Motor neuron (in vitro differentiated cells): Measurements from ENCODE around the gene AGAP1. TPM values are rescaled to one million over a fixed set of nuclear protein-coding genes. Genes with fewer than 3 reads are reported as not detected.
A peak's percentile ranks its signal among the peaks of the same experiment; 100 is the strongest.

Source experiments
- ATAC-seq, 8 experiments: fragments of 200-7000 bp; cut with Tn5 transposase; replicated peaks in 6 of 8; 2 replicates each; pipeline ENCODE4 v1.8.0; 2021; ENCODE audit warnings: mild to moderate bottlenecking in 8 of 8, moderate library complexity in 8 of 8
- H3K27ac ChIP-seq, 2 donors: fragments of 250-450 bp; sonication (Bioruptor Pico); 2 replicates each; pipeline ENCODE4 v1.9.0; 2021; ENCODE audit warnings: antibody characterized with exemption in 2 of 2, mild to moderate bottlenecking in 2 of 2, moderate library complexity in 1 of 2
- H3K4me1 ChIP-seq, 2 donors: fragments of 250-450 bp; sonication (Bioruptor Pico); replicated peaks in 1 of 2; 2 replicates each; pipeline ENCODE4 v1.6.1; 2021; ENCODE audit warnings: antibody characterized with exemption in 2 of 2, mild to moderate bottlenecking in 2 of 2, moderate library complexity in 1 of 2
- H3K4me3 ChIP-seq, 5 donors: fragments of 250-450 bp; sonication (Bioruptor Pico); 2 replicates each; pipeline ENCODE4 v1.9.0; 2021; ENCODE audit warnings: antibody characterized with exemption in 5 of 5, mild to moderate bottlenecking in 5 of 5, moderate library complexity in 4 of 5
- WGBS, 10 experiments: fragments of 450-650 bp; shearing (Covaris generic); methylation state at CpG; one replicate each; pipeline ENCODE4 v1.0.0; 2022; 5-methylcytosine and 5-hydroxymethylcytosine counted together
- in situ Hi-C, 9 experiments: fragments of 400-800 bp; cut with MboI; loops; one replicate each; pipeline ENCODE4 v1.15.0; 2021; ENCODE audit warnings: low sequenced_read_pairs in 9 of 9, low pct_unique_long_range_greater_than_20kb in 2 of 9; ENCODE audit not compliant: unreplicated experiment in 9 of 9
- total RNA-seq, 8 experiments: library from RNA; unstranded; fragments of 300-600 nt; gene quantifications; 2 replicates each; pipeline versions ENCODE4 v1.2.3 to v1.2.4, GENCODE V29; 2022

AGAP1 gene
- total RNA-seq, 8 experiments from 2014 or later, result 5.9 to 51.1 (median 34.3) TPM

- Histone ChIP-seq H3K4me1 (peaks cover 4 to 9% of the 10 kb centered on the region in 2 donors), H3K4me3 (no peak overlapping the region), H3K27ac (no peak overlapping the region)
- peak in 2 of 8 experiments; percentile 39 to 41 for ATAC-seq
- in situ Hi-C loops, result no loop called here
- WGBS, 10 experiments, result 76 to 100% (median 89%) methylated on average over 1 to 16 of the region's 29 CpGs; no CpG with 5 or more reads in 1 of the 10 experiments
Observed at GRCh38 chr2:236101311-236101950, 607.6 kb downstream of the AGAP1 start.

- 82 to 100% (median 100%) methylated on average over 1 to 2 of the region's 10 CpGs; no CpG with 5 or more reads in 6 of the 10 experiments for WGBS, 10 experiments
- in situ Hi-C loops, result no loop called here
Observed at GRCh38 chr2:236102971-236103370, 609.1 kb downstream of the AGAP1 start.

GRCh38 chr2:236103981-236104380 lies 610.1 kb downstream of the AGAP1 start:
- Histone ChIP-seq H3K4me3 (no peak overlapping the region), H3K27ac (no peak overlapping the region), H3K4me1 (peaks cover 29 to 34% of the 10 kb centered on the region in 2 donors)
- in situ Hi-C loops, result no loop called here
- no peak for ATAC-seq
- 83 to 100% (median 100%) methylated on average over 1 to 2 of the region's 9 CpGs; no CpG with 5 or more reads in 7 of the 10 experiments for WGBS, 10 experiments

More at GRCh38 chr2:236102971-236103370, 609.1 kb downstream of the AGAP1 start:
- no peak overlapping the region for H3K27ac ChIP-seq
- no peak for ATAC-seq
- peaks cover 19 to 24% of the 10 kb centered on the region in 2 donors for H3K4me1 ChIP-seq
- no peak overlapping the region for H3K4me3 ChIP-seq

- peaks cover 32 to 35% of the 10 kb centered on the region in 2 donors for H3K4me1 ChIP-seq
- in situ Hi-C loops, result no loop called here
- WGBS, 10 experiments, result 93 to 100% (median 100%) methylated on average over 1 to 11 of the region's 16 CpGs; no CpG with 5 or more reads in 4 of the 10 experiments
- H3K4me3 ChIP-seq, result no peak overlapping the region
- no peak overlapping the region for H3K27ac ChIP-seq
- ATAC-seq, result no peak
Observed at GRCh38 chr2:236105955-236106607, 612.2 kb downstream of the AGAP1 start.

- in situ Hi-C loops, result no loop called here
- ATAC-seq, result no peak
- H3K27ac ChIP-seq, result no peak overlapping the region
Observed at GRCh38 chr2:236106761-236107160, 612.9 kb downstream of the AGAP1 start.

GRCh38 chr2:236107536-236107935 lies 613.7 kb downstream of the AGAP1 start:
- H3K4me3 ChIP-seq, result no peak overlapping the region
- in situ Hi-C loops, result no loop called here
- WGBS, 10 experiments, result 40 to 100% (median 80%) methylated on average over 1 to 5 of the region's 11 CpGs; no CpG with 5 or more reads in 4 of the 10 experiments
- peak in 4 of 8 experiments; percentile 30 to 52 (median 40) for ATAC-seq
- peaks cover 29% of the 10 kb centered on the region in 2 donors for H3K4me1 ChIP-seq
- peak overlapping the region in 1 of 2 donors; percentile 43 for H3K27ac ChIP-seq

More at GRCh38 chr2:236106761-236107160, 612.9 kb downstream of the AGAP1 start:
- no CpG with 5 or more reads among the region's 10 CpGs for WGBS, 10 experiments
- peaks cover 29% of the 10 kb centered on the region in 2 donors for H3K4me1 ChIP-seq
- H3K4me3 ChIP-seq, result no peak overlapping the region

- peak overlapping the region; percentile 2 to 43 for H3K27ac ChIP-seq
- in situ Hi-C loops, result no loop called here
- H3K4me3 ChIP-seq, result no peak overlapping the region
- H3K4me1 ChIP-seq, result peaks cover 29% of the 10 kb centered on the region in 2 donors
- 0 to 100% (median 25%) methylated on average over 1 to 12 of the region's 20 CpGs; no CpG with 5 or more reads in 3 of the 10 experiments for WGBS, 10 experiments
- ATAC-seq, result peak in 7 of 8 experiments; percentile 63 to 86 (median 79)
Observed at GRCh38 chr2:236107942-236108625, 614.2 kb downstream of the AGAP1 start.

- in situ Hi-C loops, result no loop called here
- WGBS, 10 experiments, result 64 to 92% methylated on average over 3 of the region's 5 CpGs; no CpG with 5 or more reads in 8 of the 10 experiments
- H3K4me3 ChIP-seq, result no peak overlapping the region
- no peak for ATAC-seq
- peaks cover 37 to 39% of the 10 kb centered on the region in 2 donors for H3K4me1 ChIP-seq
- H3K27ac ChIP-seq, result no peak overlapping the region
Observed at GRCh38 chr2:236109061-236109460, 615.2 kb downstream of the AGAP1 start.

GRCh38 chr2:236109473-236109872 lies 615.6 kb downstream of the AGAP1 start:
- ATAC-seq, result no peak
- in situ Hi-C loops, result no loop called here
- Histone ChIP-seq H3K4me3 (no peak overlapping the region), H3K27ac (no peak overlapping the region), H3K4me1 (peaks cover 41 to 43% of the 10 kb centered on the region in 2 donors)
- WGBS, 10 experiments, result 92 to 97% (median 94%) methylated on average over 4 to 16 of the region's 21 CpGs; no CpG with 5 or more reads in 5 of the 10 experiments

GRCh38 chr2:236112466-236112865 lies 618.6 kb downstream of the AGAP1 start:
- H3K4me1 ChIP-seq, result peaks cover 46 to 49% of the 10 kb centered on the region in 2 donors
- no peak overlapping the region for H3K4me3 ChIP-seq
- in situ Hi-C loops, result no loop called here
- no peak overlapping the region for H3K27ac ChIP-seq
- no peak for ATAC-seq
- 55 to 100% (median 87%) methylated on average over 3 to 11 of the region's 14 CpGs; no CpG with 5 or more reads in 4 of the 10 experiments for WGBS, 10 experiments

DNA sequence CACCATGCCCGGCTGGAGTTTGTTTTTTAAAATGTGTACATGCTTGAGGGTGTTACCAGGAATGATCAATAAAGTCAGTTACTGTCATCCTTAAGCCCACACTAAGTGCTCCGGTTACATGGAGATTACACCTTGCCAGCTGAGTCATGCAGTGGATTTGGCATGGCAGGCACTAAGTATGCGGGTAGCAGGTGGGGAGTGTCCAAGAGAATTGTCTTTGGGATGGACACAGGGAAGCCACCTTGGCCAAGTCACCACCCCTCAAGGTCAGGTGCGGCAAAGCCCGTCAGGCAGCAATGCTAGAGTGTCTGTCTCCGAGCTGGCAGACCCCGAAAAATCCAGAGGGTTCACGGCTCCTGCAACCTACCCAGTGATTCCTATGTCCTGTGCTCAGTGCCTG lies 619.6 kb downstream of the AGAP1 start:
- peak in 4 of 8 experiments; percentile 2 to 21 (median 14) for ATAC-seq

GRCh38 chr2:236113948-236114347 lies 620.1 kb downstream of the AGAP1 start:
- peaks cover 46 to 47% of the 10 kb centered on the region in 2 donors for H3K4me1 ChIP-seq
- H3K27ac ChIP-seq, result peak overlapping the region in 1 of 2 donors; percentile 2
- no peak overlapping the region for H3K4me3 ChIP-seq
- WGBS, 10 experiments, result 54 to 100% (median 75%) methylated on average over 1 to 11 of the region's 13 CpGs; no CpG with 5 or more reads in 2 of the 10 experiments
- peak in 5 of 8 experiments; percentile 62 to 92 (median 88) for ATAC-seq
- in situ Hi-C loops, result no loop called here

More for the DNA sequence above, 619.6 kb downstream of the AGAP1 start:
- Histone ChIP-seq H3K4me3 (no peak overlapping the region), H3K4me1 (peaks cover 46 to 49% of the 10 kb centered on the region in 2 donors), H3K27ac (peak overlapping the region in 1 of 2 donors; percentile 3)
- WGBS, 10 experiments, result 77 to 100% (median 83%) methylated on average over 1 to 6 of the region's 8 CpGs; no CpG with 5 or more reads in 3 of the 10 experiments
- in situ Hi-C loops, result no loop called here
